ENCODE measurements around the gene PRR29.

- TF ChIP-seq, protein P1, sequence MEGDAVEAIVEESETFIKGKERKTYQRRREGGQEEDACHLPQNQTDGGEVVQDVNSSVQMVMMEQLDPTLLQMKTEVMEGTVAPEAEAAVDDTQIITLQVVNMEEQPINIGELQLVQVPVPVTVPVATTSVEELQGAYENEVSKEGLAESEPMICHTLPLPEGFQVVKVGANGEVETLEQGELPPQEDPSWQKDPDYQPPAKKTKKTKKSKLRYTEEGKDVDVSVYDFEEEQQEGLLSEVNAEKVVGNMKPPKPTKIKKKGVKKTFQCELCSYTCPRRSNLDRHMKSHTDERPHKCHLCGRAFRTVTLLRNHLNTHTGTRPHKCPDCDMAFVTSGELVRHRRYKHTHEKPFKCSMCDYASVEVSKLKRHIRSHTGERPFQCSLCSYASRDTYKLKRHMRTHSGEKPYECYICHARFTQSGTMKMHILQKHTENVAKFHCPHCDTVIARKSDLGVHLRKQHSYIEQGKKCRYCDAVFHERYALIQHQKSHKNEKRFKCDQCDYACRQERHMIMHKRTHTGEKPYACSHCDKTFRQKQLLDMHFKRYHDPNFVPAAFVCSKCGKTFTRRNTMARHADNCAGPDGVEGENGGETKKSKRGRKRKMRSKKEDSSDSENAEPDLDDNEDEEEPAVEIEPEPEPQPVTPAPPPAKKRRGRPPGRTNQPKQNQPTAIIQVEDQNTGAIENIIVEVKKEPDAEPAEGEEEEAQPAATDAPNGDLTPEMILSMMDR (IDR thresholded peaks at IDR 0.05; ENCODE audit: poor library complexity, severe bottlenecking): no peak
- TF ChIP-seq EZH2 (IDR thresholded peaks at IDR 0.05; ENCODE audit: borderline replicate concordance, insufficient read depth, low read length, poor library complexity, severe bottlenecking) (no peak), POLR2AphosphoS5 (IDR thresholded peaks at IDR 0.05) (peak; percentile 48), EP300 (conservative IDR thresholded peaks at IDR 0.05; ENCODE audit: poor library complexity, severe bottlenecking) (peak; percentile 25), SMC3 (conservative IDR thresholded peaks at IDR 0.05; ENCODE audit: poor library complexity) (peak; percentile 10), RAD21 (conservative IDR thresholded peaks at IDR 0.05) (no peak), MXI1 (conservative IDR thresholded peaks at IDR 0.05; ENCODE audit: poor library complexity, severe bottlenecking) (peak; percentile 87)
Observed at GRCh38 chr17:63998050-63998720, at the start of gene PRR29.
